NCI-H187 (cell line): ENCODE data around the gene COBL.
"Not testable (repeated sequence)": the region's sequence is repeated elsewhere in the genome, so short reads cannot be mapped to it uniquely, and the experiment has no call there.

Experiments used
- DNase-seq, 2 experiments: peaks; one replicate each; lab custom pipeline; 2025; lab: John Stamatoyannopoulos, UW

The COBL gene

GRCh38 chr7:51229620-51230323, 86.8 kb downstream of the COBL start:
- DNase-seq, result no peak

GRCh38 chr7:51229106-51229537, 87.5 kb downstream of the COBL start:
- DNase-seq, result no peak

DNA sequence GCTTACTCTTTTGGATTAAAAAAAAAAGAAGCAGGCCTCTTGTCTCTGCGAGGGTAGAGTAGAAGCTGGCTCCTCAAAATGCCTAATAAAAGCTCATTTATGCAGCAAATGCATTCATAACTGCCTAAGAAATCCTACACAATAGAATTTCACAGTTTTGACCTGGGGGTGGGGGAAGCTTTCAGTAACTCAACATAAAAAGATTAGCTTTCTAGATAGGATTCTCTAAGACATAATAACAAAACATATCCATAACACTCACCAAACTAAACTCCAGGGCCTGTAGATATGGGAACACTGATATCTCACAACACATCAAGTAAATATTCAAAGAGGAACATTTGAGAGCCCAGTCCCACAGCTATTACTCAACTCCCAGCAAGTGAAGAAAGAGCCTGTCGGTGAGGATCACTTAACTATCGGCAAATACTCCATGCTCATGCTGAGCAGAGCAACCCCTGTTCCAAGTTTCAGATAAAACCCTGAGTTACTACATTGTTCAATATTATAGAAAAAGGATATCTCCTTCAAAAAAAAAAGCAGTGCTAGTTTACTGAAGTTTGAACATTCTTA, 88.1 kb downstream of the COBL start:
- DNase-seq, result no peak

DNA sequence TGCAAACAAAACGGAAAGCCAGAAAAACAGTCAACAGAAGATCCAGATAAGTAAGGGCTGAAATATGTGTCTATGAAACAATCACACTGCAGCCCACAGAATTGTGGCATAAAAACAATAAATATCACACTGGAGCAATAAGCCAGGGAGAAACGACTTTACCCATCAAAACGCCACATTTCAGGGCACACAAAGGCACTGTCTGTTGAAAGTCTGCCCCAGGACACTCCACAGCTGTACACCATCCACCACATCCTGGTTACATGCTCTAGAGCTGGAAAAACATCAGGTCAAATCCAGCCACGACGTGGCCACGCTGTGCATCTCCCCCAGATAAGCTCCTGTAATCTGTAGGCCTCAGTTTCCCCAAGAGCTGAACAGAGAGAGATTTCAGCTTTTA, 88.7 kb downstream of the COBL start:
- no peak for DNase-seq

GRCh38 chr7:51226916-51227535, 89.6 kb downstream of the COBL start:
- DNase-seq, result no peak

GRCh38 chr7:51226063-51226755, 90.4 kb downstream of the COBL start:
- no peak for DNase-seq

DNA sequence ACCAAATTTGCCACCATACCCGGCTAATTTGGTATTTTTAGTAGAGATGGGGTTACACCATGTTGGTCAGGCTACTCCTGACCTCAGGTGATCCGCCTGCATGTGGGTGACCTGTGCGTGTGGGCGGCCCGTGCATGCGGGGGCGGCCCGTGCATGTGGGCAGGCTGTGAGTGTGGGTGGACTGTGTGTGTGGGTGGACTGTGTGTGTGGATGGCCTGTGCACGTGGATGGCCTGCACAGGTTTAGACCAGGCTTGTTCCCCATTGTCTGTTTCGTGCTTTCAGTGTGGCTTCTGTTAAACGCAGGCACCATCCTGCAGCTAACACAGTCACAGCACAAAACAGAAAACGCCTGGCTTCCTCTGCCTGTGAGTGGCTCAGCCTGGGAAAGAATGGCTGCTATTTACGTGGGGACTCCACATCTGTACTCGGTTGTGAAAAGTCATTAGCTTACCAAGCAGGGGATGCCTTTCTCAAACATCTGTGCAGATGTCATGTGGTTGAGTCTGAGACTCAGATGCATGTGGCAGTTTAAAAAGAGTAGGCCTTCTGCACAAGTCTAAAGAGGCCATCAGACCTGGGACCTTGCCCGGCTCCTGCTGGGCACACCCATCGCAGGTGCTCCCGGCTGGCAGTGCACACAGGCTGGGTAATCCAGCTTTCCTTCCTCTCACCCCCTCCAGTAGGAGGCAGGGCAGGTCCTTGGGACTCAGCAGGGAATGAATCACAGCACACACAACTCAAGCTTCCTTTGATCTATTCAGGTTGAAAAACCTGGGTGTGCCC, 91.6 kb downstream of the COBL start:
- peak; percentile 39 to 52 for DNase-seq

DNA sequence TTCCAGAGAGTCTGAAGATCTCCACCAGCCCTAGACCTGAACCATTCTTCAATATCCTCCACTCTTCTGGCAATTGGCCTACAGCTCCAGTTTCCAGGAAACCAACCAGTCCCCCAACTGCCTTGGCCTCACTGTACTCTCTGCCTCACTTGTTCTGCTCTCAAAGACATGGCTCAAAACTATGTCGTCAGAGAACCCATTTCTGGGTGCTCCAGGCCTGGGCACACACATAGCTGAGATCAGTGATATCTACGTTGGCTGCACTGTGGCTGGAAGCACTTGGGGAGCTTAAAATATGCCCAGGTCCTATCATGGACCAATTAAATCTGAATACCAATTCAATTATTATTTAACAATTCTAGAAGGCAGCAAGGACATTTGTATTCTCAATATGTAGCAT, 93.1 kb downstream of the COBL start:
- no peak for DNase-seq

DNA sequence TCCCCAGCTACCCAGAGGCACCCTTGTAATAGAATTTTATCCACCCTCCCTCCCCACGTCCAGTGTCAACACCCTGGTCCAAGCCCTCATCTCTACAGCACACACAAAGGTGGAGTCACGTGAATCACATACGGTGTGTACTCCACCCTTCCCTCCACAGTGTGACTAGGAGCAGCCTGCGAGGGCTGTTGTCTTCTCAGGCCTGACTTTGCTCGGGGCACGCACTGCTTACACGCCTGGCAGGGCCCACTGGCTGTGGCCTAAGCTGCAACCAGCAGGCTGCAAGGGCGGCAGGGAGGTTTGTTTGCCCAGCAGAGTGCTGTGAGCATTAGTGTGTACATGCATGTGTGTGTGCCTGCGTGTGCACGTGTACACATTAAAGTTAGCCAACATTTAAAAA, 93.7 kb downstream of the COBL start:
- DNase-seq, result no peak

DNA sequence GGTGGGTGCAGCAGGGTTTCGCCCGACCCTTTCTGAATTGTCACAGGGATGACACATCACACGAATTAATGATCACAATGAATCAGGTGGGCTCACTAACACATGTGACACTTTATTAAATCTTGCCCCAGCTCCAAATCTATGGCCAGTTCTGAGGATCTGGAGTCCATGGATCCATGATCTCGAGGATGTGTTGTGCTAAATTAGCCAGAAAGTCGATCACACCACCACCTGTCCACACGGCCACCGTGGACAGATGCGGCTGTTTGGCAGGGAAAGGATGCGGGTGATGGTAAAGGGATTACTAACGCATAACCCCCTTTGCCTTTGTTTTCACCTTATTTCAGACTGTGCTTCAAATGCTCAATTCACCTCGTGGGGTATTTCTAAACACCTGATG, 96.4 kb downstream of the COBL start:
- no peak for DNase-seq

DNA sequence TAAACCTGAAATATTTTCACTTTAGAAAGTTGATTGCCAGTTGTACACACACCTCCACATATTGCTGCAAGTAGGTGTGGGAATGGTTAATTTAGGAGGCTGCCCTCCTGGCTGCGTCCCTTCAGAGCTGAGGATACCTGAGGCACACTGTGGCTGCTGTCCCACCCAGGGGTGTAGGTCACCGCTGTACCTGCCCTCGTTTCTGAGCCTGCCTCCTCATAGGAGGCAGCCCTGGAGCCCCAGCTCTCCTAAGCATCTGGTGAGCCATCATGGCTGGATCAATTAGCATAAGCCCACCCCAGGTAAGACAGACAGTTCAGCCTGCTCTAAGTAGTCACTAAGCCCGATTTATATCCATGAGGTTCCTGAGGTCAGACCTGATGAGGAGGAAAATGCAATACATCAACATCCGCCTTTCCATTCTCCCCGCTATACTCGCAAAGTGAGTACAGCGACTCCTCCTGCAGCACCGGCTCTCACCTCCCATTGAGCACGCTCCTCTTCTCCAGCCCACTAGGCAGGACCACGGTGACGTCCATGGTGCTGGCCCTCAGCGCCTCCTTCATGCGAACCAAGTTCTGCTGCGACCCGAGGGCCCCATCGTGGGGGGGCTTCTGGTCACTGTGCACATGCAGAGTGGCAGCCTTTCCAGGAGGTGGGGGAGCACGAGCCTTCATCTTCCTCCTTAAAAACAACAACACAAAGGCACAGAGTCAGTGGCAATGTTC, 97.2 kb downstream of the COBL start:
- DNase-seq, result no peak

GRCh38 chr7:51217804-51218203, 98.8 kb downstream of the COBL start:
- no peak for DNase-seq

DNA sequence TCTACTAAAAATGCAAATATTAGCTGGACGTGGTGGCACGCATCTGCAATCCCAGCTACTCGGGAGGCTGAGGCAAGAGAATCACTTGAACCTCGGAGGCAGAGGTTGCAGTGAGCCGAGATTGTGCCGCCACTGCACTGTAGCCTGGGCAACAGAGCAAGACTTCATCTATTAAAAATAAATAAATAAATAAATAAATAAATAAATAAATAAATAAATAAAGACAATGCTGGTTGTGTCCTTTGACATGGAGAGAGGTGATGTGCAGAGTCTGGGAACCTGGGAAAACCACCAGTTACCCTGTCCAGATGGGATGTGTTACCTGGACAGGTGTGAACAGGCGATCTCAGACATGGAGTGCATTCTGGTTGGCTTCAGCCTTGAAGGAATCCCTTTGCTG, 102.5 kb downstream of the COBL start:
- DNase-seq, result no peak

DNA sequence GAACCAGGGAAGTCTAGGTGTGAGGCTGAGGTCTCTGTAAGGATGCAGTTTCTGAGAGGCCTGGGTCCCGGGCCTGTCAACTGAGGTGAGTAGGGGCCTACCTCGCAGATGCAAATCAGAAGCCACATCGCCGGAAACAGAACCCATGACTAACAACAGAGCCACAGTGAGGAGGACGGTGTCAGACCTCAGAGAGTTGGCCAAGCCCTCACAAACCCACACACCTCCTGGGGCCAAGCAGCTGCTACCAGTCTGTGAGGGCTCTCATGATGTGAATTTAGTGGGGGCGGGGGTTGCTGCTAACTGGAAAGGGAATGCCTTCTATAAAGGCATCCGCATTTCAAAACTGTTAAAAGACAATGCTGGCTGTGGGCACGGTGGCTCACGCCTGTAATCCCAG, 103.0 kb downstream of the COBL start:
- no peak for DNase-seq

DNA sequence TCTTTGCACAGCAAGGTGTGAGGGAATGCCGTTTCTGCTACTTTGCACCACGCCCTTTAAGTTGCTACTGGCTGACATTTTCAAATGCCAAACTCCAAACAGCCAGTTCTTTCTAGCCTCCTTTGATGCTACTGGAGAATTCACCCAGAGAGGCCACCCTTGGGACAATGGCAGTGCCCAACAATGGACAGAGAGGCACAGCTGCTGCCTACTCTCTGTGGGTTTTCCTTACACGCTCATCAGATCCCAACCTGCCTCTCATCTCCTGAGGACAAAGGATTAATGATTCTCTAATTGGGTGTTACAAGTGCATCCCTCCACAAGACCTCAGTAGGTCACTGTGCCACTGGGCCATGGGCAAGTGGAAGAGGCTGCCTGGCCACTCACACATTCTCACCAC, 105.8 kb downstream of the COBL start:
- no peak for DNase-seq

- DNase-seq, result no peak
Observed at GRCh38 chr7:51209426-51209825, 107.2 kb downstream of the COBL start.

- DNase-seq, result not testable (repeated sequence)
Observed at GRCh38 chr7:51208125-51208524, 108.5 kb downstream of the COBL start.

GRCh38 chr7:51198654-51199053, 118.0 kb downstream of the COBL start:
- no peak for DNase-seq

- no peak for DNase-seq
Observed at GRCh38 chr7:51190969-51191368, 125.6 kb downstream of the COBL start.

DNA sequence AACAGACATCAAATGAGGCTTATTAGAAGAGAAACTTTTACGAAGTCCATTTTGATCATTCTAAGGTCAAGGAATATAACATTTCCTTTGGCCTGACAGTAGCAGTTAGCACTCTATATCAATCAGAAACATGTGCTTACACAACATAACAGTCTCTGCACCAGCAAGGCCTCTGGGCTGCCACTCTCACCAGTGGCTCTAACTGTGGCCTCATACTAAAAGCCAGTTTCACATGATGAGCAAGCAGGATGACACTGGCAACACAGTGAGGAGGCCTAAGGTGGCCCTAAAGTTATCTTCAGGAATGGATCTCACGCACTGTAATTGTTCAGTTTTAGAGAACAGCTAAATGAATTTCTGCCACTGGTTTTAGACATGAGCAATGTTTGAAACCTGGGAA, 126.8 kb downstream of the COBL start:
- no peak for DNase-seq

GRCh38 chr7:51188987-51189386, 127.6 kb downstream of the COBL start:
- no peak for DNase-seq

DNA sequence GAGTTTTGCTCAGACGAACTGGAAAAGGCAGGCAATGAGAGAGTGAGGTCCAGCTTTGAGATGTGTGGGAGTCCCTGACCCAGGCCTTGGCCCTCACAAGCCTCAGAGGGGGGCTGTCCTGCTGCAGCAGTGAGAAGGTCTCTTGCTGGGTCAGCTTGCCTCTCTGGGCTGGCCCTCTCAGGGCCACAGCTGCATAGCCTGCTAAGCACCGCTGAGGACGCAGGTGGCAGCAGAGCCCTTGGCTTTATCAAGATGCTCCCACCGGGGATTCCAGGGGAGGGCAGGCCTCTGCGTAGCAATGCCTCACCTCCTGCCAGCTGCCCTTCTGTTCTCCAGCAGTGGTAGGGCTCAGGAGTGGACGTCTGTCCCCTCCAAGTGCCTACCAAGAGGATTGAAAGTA, 128.7 kb downstream of the COBL start:
- no peak for DNase-seq
